B cell (primary cell): ENCODE results near the gene EVPL. TPM values are rescaled to one million over a fixed set of nuclear protein-coding genes. Genes with fewer than 3 reads are reported as not detected.

Experiments
- ATAC-seq: fragments of 200-7000 bp; cut with Tn5 transposase; one replicate; pipeline ENCODE4 v1.10.0; 2021; ENCODE audit warnings: low read depth, mild to moderate bottlenecking, moderate number of reproducible peaks, moderate library complexity
- CTCF ChIA-PET: fragments of 350-600 bp; sonication (Branson Sonifier 250); formaldehyde crosslinking; loops from one replicate; lab custom pipeline; 2021; ENCODE audit warnings: antibody characterized with exemption, inconsistent platforms; lab: Charles Lee
- POLR2A ChIA-PET: fragments of 350-600 bp; sonication (Branson Sonifier 250); formaldehyde crosslinking; loops from one replicate; lab custom pipeline; 2021; ENCODE audit warnings: antibody characterized with exemption; lab: Charles Lee
- DNase-seq: peaks from one replicate; pipeline ENCODE4 v3.0.0; 2013
- H2AFZ ChIP-seq: 2 replicates; pipeline ENCODE4 v1.6.1; 2012; ENCODE audit warnings: mild to moderate bottlenecking, low read depth, low read length; ENCODE audit not compliant: insufficient read depth, poor library complexity, severe bottlenecking
- H3K27ac ChIP-seq, 2 donors: 1 replicate in 1 of 2; 2 replicates in 1 of 2; pipeline ENCODE4 v1.5.1; 2012 to 2013; ENCODE audit warnings: low read length in 2 of 2, mild to moderate bottlenecking in 2 of 2, moderate library complexity in 1 of 2
- H3K27me3 ChIP-seq, 4 experiments: fragments of 200-600 bp in 1 of 4; sonication (generic) in 1 of 4; replicated peaks in 1 of 4; 1 replicate in 2 of 4; 2 replicates in 2 of 4; pipeline versions ENCODE4 v1.6.1 to v1.7.0; 2013 to 2016; ENCODE audit warnings: low read length in 3 of 4, mild to moderate bottlenecking in 2 of 4, mixed read lengths in 1 of 4, moderate library complexity in 1 of 4; ENCODE audit not compliant: insufficient read depth in 4 of 4, control insufficient read depth in 3 of 4; ENCODE audit errors: control extremely low read depth in 1 of 4
- H3K36me3 ChIP-seq, 2 experiments: replicated peaks in 1 of 2; 1 replicate in 1 of 2; 2 replicates in 1 of 2; pipeline versions ENCODE4 v1.6.1 to v1.7.1; 2013; ENCODE audit warnings: low read length in 1 of 2; ENCODE audit not compliant: insufficient read depth in 2 of 2, control insufficient read depth in 1 of 2; ENCODE audit errors: control extremely low read depth in 1 of 2, extremely low read depth in 1 of 2
- H3K4me1 ChIP-seq, 2 donors: fragments of 200-600 bp in 1 of 2; sonication (generic) in 1 of 2; 1 replicate in 1 of 2; 2 replicates in 1 of 2; pipeline versions ENCODE4 v1.5.1 to v1.6.1; 2013 to 2017; ENCODE audit warnings: low read length in 2 of 2; ENCODE audit not compliant: control insufficient read depth in 2 of 2, insufficient read depth in 2 of 2
- H3K4me2 ChIP-seq: replicated peaks from 2 replicates; pipeline ENCODE3; 2012; ENCODE audit warnings: mild to moderate bottlenecking, low read depth, low read length; ENCODE audit not compliant: poor library complexity, severe bottlenecking
- H3K4me3 ChIP-seq, 5 experiments: fragments of 200-600 bp in 1 of 5; sonication (generic) in 1 of 5; 1 replicate in 3 of 5; 2 replicates in 2 of 5; pipeline versions ENCODE4 v1.5.1 to v1.7.0; 2011 to 2016; ENCODE audit warnings: low read length in 4 of 5, mild to moderate bottlenecking in 4 of 5, low read depth in 2 of 5, control low read depth in 1 of 5, moderate library complexity in 1 of 5; ENCODE audit not compliant: insufficient read depth in 1 of 5; ENCODE audit errors: control extremely low read depth in 1 of 5, extremely low read depth in 1 of 5
- H3K79me2 ChIP-seq: fragments of 200-600 bp; sonication (generic); one replicate; pipeline ENCODE4 v1.6.0; 2016; ENCODE audit warnings: low read length; ENCODE audit not compliant: control insufficient read depth, insufficient read depth
- H3K9ac ChIP-seq: fragments of 200-600 bp; sonication (generic); 2 replicates; pipeline ENCODE4 v1.6.1; 2017; ENCODE audit warnings: mild to moderate bottlenecking, low read length, moderate library complexity
- H3K9me3 ChIP-seq, 3 donors: one replicate each; pipeline versions ENCODE4 v1.6.1 to v1.7.1; 2013; ENCODE audit warnings: low read length in 2 of 3; ENCODE audit not compliant: control insufficient read depth in 2 of 3, insufficient read depth in 1 of 3; ENCODE audit errors: control extremely low read depth in 1 of 3
- H4K20me1 ChIP-seq: 2 replicates; pipeline ENCODE4 v1.6.0; 2012; ENCODE audit warnings: mild to moderate bottlenecking, low read length; ENCODE audit not compliant: insufficient read depth, control insufficient read depth, poor library complexity, severe bottlenecking
- H3K27ac Mint-ChIP-seq: one replicate; pipeline ENCODE4 v1.8.0; 2021; ENCODE audit warnings: mixed read lengths
- H3K27me3 Mint-ChIP-seq: one replicate; pipeline ENCODE4 v1.8.0; 2021; ENCODE audit warnings: mixed read lengths
- H3K4me1 Mint-ChIP-seq: one replicate; pipeline ENCODE4 v1.8.0; 2021; ENCODE audit warnings: mixed read lengths
- H3K4me3 Mint-ChIP-seq: one replicate; pipeline ENCODE4 v1.8.0; 2021; ENCODE audit warnings: mixed read lengths
- H3K9me3 Mint-ChIP-seq: one replicate; pipeline ENCODE4 v1.8.0; 2022; ENCODE audit warnings: mixed read lengths; ENCODE audit not compliant: insufficient read depth
- CTCF ChIP-seq: fragments of 200-600 bp; IDR thresholded peaks from one replicate; pipeline ENCODE4 v1.8.0; 2022; ENCODE audit warnings: antibody characterized with exemption, mild to moderate bottlenecking
- EZH2 ChIP-seq: IDR thresholded peaks from 2 replicates; pipeline ENCODE4 v1.6.1; 2012; ENCODE audit warnings: borderline replicate concordance, low read depth, mild to moderate bottlenecking, moderate library complexity, low read length; ENCODE audit not compliant: insufficient read depth, poor library complexity, severe bottlenecking
- WGBS: methylation state at CpG from one replicate; pipeline ENCODE4 v1.1.5; 2013; ENCODE audit warnings: missing lambda C conversion rate; ENCODE audit not compliant: insufficient coverage; 5-methylcytosine and 5-hydroxymethylcytosine counted together
- intact Hi-C: fragments of 100-400 bp; cut with micrococcal nuclease; formaldehyde crosslinking; loops from one replicate; pipeline ENCODE4 v1.10.0; 2022
- polyA plus RNA-seq: library from polyadenylated mRNA; depleted of rRNA; stranded (reverse); fragments of >200 nt; gene quantifications from 2 replicates; pipeline ENCODE4 v1.2.3, GENCODE V29; 2012
- total RNA-seq, 2 donors: library from RNA; stranded (reverse); fragments of 120-200 nt in 1 of 2; gene quantifications; 1 replicate in 1 of 2; 2 replicates in 1 of 2; pipeline versions ENCODE4 v1.2.3 to v1.2.4, GENCODE V29; 2013 to 2022

EVPL gene
- total and polyA plus RNA-seq, 2 donors (not counting 1 experiment from before 2014, with no cell fraction given): not detected

- intact Hi-C loops: no loop called here
- Mint-ChIP-seq H3K27me3 (no peaks in the 10 kb centered on the region), H3K4me3 (no peak overlapping the region), H3K27ac (no peak overlapping the region), H3K4me1 (peaks cover 8% of the 10 kb centered on the region), H3K9me3 (no peaks in the 10 kb centered on the region)
- Histone ChIP-seq H3K27ac (no peak overlapping the region), H3K4me3 (no peak overlapping the region), H3K79me2 (no peaks in the 10 kb centered on the region), H3K9me3 (no peaks in the 10 kb centered on the region), H3K4me2 (no peak overlapping the region), H2AFZ (no peak overlapping the region), H3K9ac (no peak overlapping the region), H3K27me3 (peaks cover 0 to 2% (median 0%) of the 10 kb centered on the region in 4 experiments), H3K36me3 (no peaks in the 10 kb centered on the region), H3K4me1 (peaks cover 8 to 9% of the 10 kb centered on the region in 2 donors), H4K20me1 (no peaks in the 10 kb centered on the region)
- POLR2A ChIA-PET: no interaction called here
- CTCF ChIA-PET: interaction anchor here (0.9 kb wide), 1 partner anchor 11 kb away, joined by 3 read pairs; no protein-coding TSS in a partner anchor
- TF ChIP-seq CTCF: no peak
- TF ChIP-seq EZH2: no peak
- no peak for ATAC-seq
- 92% methylated on average over 12 of the region's 12 CpGs for WGBS
- no peak for DNase-seq
Measured at GRCh38 chr17:76025294-76025693, 1.8 kb downstream of the EVPL start.

- peaks cover 2% of the 10 kb centered on the region in 2 donors for H3K4me1 ChIP-seq
- H3K4me1 Mint-ChIP-seq: peaks cover 2% of the 10 kb centered on the region
- no peaks in the 10 kb centered on the region for H3K36me3 ChIP-seq
- no peak overlapping the region for H3K9ac ChIP-seq
- H3K27me3 ChIP-seq: no peaks in the 10 kb centered on the region
- intact Hi-C loops: no loop called here
- ChIA-PET CTCF (interaction anchor here (0.8 to 1.0 kb wide), 2 partner anchors 10 to 600 kb away, joined by 3 read pairs; no protein-coding TSS in a partner anchor), POLR2A (no interaction called here)
- DNase-seq: no peak
- no peak overlapping the region for H3K27ac Mint-ChIP-seq
- no peaks in the 10 kb centered on the region for H3K9me3 Mint-ChIP-seq
- no peaks in the 10 kb centered on the region for H3K27me3 Mint-ChIP-seq
- no peak overlapping the region for H3K4me3 Mint-ChIP-seq
- no peak overlapping the region for H3K4me2 ChIP-seq
- H2AFZ ChIP-seq: no peak overlapping the region
- 100% methylated on average over 4 of the region's 9 CpGs for WGBS
- ATAC-seq: no peak
- no peak overlapping the region for H3K4me3 ChIP-seq
- no peak overlapping the region for H3K27ac ChIP-seq
- H3K79me2 ChIP-seq: no peaks in the 10 kb centered on the region
- H3K9me3 ChIP-seq: no peaks in the 10 kb centered on the region
- TF ChIP-seq CTCF (no peak), EZH2 (no peak)
- no peaks in the 10 kb centered on the region for H4K20me1 ChIP-seq
Measured at GRCh38 chr17:76024353-76024752, 2.8 kb downstream of the EVPL start.
